Left ventricle myocardium inferior (tissue), 1 donor: ENCODE data around the gene CCDC61. TPM values are rescaled to one million over a fixed set of nuclear protein-coding genes. Genes with fewer than 3 reads are reported as not detected.

ENCODE experiments used
- DNase-seq: peaks from one replicate; pipeline ENCODE4 v3.0.0-alpha.2; 2020
- H3K27ac ChIP-seq: fragments of 200-600 bp; replicated peaks from 2 replicates; pipeline ENCODE4 v1.8.0; 2021
- H3K27me3 ChIP-seq: fragments of 200-600 bp; 2 replicates; pipeline ENCODE4 v1.8.0; 2021; ENCODE audit warnings: low read depth
- H3K36me3 ChIP-seq: fragments of 200-600 bp; 2 replicates; pipeline ENCODE4 v1.8.0; 2021
- H3K4me1 ChIP-seq: fragments of 200-600 bp; 2 replicates; pipeline ENCODE4 v1.8.0; 2021
- H3K4me3 ChIP-seq: fragments of 200-600 bp; 2 replicates; pipeline ENCODE4 v1.8.0; 2021; ENCODE audit warnings: mild to moderate bottlenecking, moderate library complexity
- H3K9me3 ChIP-seq: fragments of 200-600 bp; replicated peaks from 2 replicates; pipeline ENCODE4 v1.8.0; 2021
- CTCF ChIP-seq: fragments of 200-600 bp; IDR thresholded peaks from 2 replicates; pipeline ENCODE4 v1.8.0; 2021; ENCODE audit warnings: antibody characterized with exemption, mild to moderate bottlenecking, borderline replicate concordance
- intact Hi-C: fragments of 100-400 bp; cut with micrococcal nuclease; formaldehyde crosslinking; loops from one replicate; pipeline ENCODE4 v1.11.0; 2022
- total RNA-seq: library from RNA; stranded (reverse); fragmentation: NEBNext Ultra II Directional; extraction: Animal tissue kit (Norgen Biotek cat#: 25700); gene quantifications from one replicate; pipeline ENCODE4 v1.2.1, GENCODE V29; 2021
- donor health status: DM: no; HTN: yes; CAD: no; lungs with severe emphysema.

Gene CCDC61
- total RNA-seq, 1 donor from 2014 or later, result 8.7 TPM

- H3K4me1 ChIP-seq, result peaks cover 26% of the 10 kb centered on the region
- H3K4me3 ChIP-seq, result no peak overlapping the region
- no peak for DNase-seq
- intact Hi-C loops, result no loop called here
- H3K27ac ChIP-seq, result no peak overlapping the region
- H3K9me3 ChIP-seq, result no peaks in the 10 kb centered on the region
- no peak for TF ChIP-seq CTCF
- H3K27me3 ChIP-seq, result peaks cover 45% of the 10 kb centered on the region
- no peaks in the 10 kb centered on the region for H3K36me3 ChIP-seq
Measured at GRCh38 chr19:46017874-46018675, 22.8 kb downstream of the CCDC61 start.

GRCh38 chr19:46018729-46019251 lies 23.5 kb downstream of the CCDC61 start:
- H3K4me1 ChIP-seq, result peaks cover 26% of the 10 kb centered on the region
- TF ChIP-seq CTCF, result no peak
- H3K27ac ChIP-seq, result no peak overlapping the region
- no peak overlapping the region for H3K4me3 ChIP-seq
- no peaks in the 10 kb centered on the region for H3K9me3 ChIP-seq
- no peak for DNase-seq
- H3K36me3 ChIP-seq, result no peaks in the 10 kb centered on the region
- intact Hi-C loops, result no loop called here
- peaks cover 45% of the 10 kb centered on the region for H3K27me3 ChIP-seq

DNA sequence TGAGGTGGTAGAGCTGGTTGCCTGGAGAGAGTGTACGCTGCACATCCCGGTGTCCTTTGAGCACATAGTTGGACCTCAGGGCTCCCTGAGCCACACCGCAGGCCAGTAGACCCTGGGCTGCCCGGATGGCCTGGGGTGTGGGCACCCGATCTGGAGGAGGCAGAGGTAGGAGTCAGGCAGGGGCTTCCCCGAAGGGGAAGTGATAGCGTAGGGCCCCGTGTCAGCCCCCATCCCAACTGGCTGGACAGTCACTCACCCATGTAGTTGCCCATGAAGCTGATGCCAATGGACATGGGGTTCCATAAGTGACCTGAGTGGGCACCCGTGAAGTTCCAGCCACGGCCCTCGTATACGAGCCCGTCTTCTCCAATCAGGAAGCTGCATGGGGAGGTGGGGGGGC lies 24.0 kb downstream of the CCDC61 start:
- no peak for DNase-seq
- intact Hi-C loops, result no loop called here

GRCh38 chr19:46020819-46021125 lies 25.5 kb downstream of the CCDC61 start:
- intact Hi-C loops, result no loop called here
- peaks cover 12% of the 10 kb centered on the region for H3K4me1 ChIP-seq

More for the DNA sequence above, 24.0 kb downstream of the CCDC61 start:
- Histone ChIP-seq H3K4me1 (peaks cover 26% of the 10 kb centered on the region), H3K27me3 (peaks cover 45% of the 10 kb centered on the region), H3K9me3 (no peaks in the 10 kb centered on the region), H3K27ac (no peak overlapping the region), H3K36me3 (no peaks in the 10 kb centered on the region), H3K4me3 (no peak overlapping the region)
- no peak for TF ChIP-seq CTCF

GRCh38 chr19:46021531-46022041 lies 26.3 kb downstream of the CCDC61 start:
- Histone ChIP-seq H3K4me3 (no peak overlapping the region), H3K4me1 (peaks cover 4% of the 10 kb centered on the region), H3K36me3 (no peaks in the 10 kb centered on the region), H3K27ac (no peak overlapping the region), H3K27me3 (peaks cover 47% of the 10 kb centered on the region), H3K9me3 (no peaks in the 10 kb centered on the region)
- intact Hi-C loops, result no loop called here
- no peak for DNase-seq
- no peak for TF ChIP-seq CTCF

More at GRCh38 chr19:46020819-46021125, 25.5 kb downstream of the CCDC61 start:
- H3K9me3 ChIP-seq, result no peaks in the 10 kb centered on the region
- no peak for DNase-seq
- TF ChIP-seq CTCF, result no peak
- H3K27me3 ChIP-seq, result peaks cover 45% of the 10 kb centered on the region
- no peak overlapping the region for H3K27ac ChIP-seq
- H3K36me3 ChIP-seq, result no peaks in the 10 kb centered on the region
- no peak overlapping the region for H3K4me3 ChIP-seq
